VCaP (cell line): ENCODE data around the gene PRRT1.

ENCODE experiments used
- H3K27ac ChIP-seq: fragments of 450-650 bp; 2 replicates; pipeline ENCODE4 v1.5.1; 2017
- CTCF ChIP-seq: fragments of 450-650 bp; conservative IDR thresholded peaks from 2 replicates; pipeline ENCODE4 v1.5.1; 2017; ENCODE audit warnings: mild to moderate bottlenecking, moderate library complexity

Gene PRRT1

GRCh38 chr6:32151863-32152768, at the start of gene PRRT1:
PRRT1 (minus strand) TSS chr6:32151939; CDS start chr6:32151827, 112 bp downstream.
- no peak within 1 kb of the TSS for H3K27ac ChIP-seq

GRCh38 chr6:32200711-32201475, 49.2 kb upstream of the PRRT1 start:
- TF ChIP-seq CTCF = no peak
- no peak overlapping the region for H3K27ac ChIP-seq

More at GRCh38 chr6:32151863-32152768, at the start of gene PRRT1:
- no peak for TF ChIP-seq CTCF

- TF ChIP-seq CTCF = no peak
- no peak overlapping the region for H3K27ac ChIP-seq
Measured at GRCh38 chr6:32198866-32199265, 47.1 kb upstream of the PRRT1 start.

GRCh38 chr6:32198345-32198696, 46.6 kb upstream of the PRRT1 start:
- H3K27ac ChIP-seq = no peak overlapping the region
- TF ChIP-seq CTCF = no peak

- H3K27ac ChIP-seq = peak overlapping the region; percentile 97
- TF ChIP-seq CTCF = no peak
Measured at GRCh38 chr6:32196682-32197616, 45.2 kb upstream of the PRRT1 start.

- no peak for TF ChIP-seq CTCF
Measured at GRCh38 chr6:32195902-32196681, 44.4 kb upstream of the PRRT1 start.

More at GRCh38 chr6:32195902-32196681, 44.4 kb upstream of the PRRT1 start:
- H3K27ac ChIP-seq = peak overlapping the region; percentile 97
